ENCODE results near the gene GPR42.
"Not testable (repeated sequence)": the region's sequence is repeated elsewhere in the genome, so short reads cannot be mapped to it uniquely, and the experiment has no call there.

The GPR42 gene

DNA sequence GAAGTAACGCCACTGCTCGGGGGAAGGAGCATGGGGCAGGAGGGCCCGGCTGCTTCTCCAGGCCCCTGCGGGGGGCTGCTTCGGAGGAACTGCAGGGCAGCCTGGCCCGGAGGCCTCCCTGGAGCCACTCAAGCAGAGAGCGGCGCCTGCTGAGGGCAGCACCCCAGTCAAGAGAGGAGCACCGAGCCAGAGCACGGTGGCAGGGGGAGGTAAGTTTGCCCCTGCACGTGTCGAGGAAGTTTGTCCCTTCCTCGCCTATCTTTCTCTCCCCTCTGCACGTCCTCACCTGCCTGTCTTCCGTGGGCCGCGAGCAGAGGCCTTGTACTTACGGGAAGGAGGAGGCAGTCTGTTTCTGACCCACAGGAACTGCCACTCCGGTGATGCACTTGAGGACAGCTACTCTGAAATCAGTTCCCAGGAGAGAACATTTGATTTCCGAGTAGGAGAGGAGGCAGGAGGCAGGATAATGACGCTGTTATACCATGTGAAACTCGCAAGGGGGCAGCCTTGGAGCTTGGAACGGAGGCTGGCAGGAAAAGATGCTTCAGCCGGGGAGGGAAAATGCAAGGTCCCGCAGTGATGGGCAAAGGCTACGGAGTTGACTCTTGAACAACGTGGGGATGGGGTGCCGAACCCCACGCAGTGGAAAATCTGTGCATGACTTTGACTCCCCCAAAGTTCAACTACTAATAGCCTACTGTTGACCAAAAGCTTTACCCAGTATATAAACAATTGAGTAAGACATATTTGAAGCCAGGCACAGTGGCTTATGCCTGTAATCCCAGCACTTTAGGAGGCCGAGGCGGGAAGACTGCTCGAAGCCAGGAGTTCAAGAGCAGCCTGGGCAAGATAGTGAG lies 18.2 kb upstream of the GPR42 start:
- peak; percentile 82 for DNase-seq (ENCODE audit: extremely low spot score)
- POLR2A ChIA-PET = interaction anchor here (0.5 to 1.4 kb wide), 4 partner anchors 90 to 211 kb away, joined by 3 to 5 read pairs (median 4); partner anchors contain the start of gene ATP4A
- TF ChIP-seq CTCF (IDR thresholded peaks at IDR 0.05; ENCODE audit: control extremely low read depth, extremely low read depth, low read depth, missing control alignments) = peak; percentile 79
- CTCF ChIA-PET = interaction anchor here (0.8 to 7.2 kb wide), 46 partner anchors 9 to 239 kb away, joined by 3 to 125 read pairs (median 6); partner anchors contain the start of gene FFAR2

GRCh38 chr19:35353635-35354034 lies 17.2 kb upstream of the GPR42 start:
- POLR2A ChIA-PET = interaction anchor here (1.4 kb wide), 1 partner anchor 156 kb away, joined by 4 read pairs; no protein-coding TSS in a partner anchor
- no peak for TF ChIP-seq CTCF (IDR thresholded peaks at IDR 0.05; ENCODE audit: control extremely low read depth, extremely low read depth, low read depth, missing control alignments)
- CTCF ChIA-PET = interaction anchor here (0.8 to 7.2 kb wide), 42 partner anchors 8 to 238 kb away, joined by 3 to 125 read pairs (median 7); partner anchors contain the start of gene FFAR2
- DNase-seq (ENCODE audit: extremely low spot score) = peak; percentile 1

GRCh38 chr19:35354898-35355297 lies 16.0 kb upstream of the GPR42 start:
- ChIA-PET POLR2A (no interaction called here), CTCF (interaction anchor here (1.6 to 7.2 kb wide), 5 partner anchors 8 to 139 kb away, joined by 3 to 125 read pairs (median 27); partner anchors contain the start of gene FFAR1)
- TF ChIP-seq CTCF (IDR thresholded peaks at IDR 0.05; ENCODE audit: control extremely low read depth, extremely low read depth, low read depth, missing control alignments) = no peak
- peak; percentile 3 for DNase-seq (ENCODE audit: extremely low spot score)

- peak; percentile 9 for DNase-seq (ENCODE audit: extremely low spot score)
- no peak for TF ChIP-seq CTCF (IDR thresholded peaks at IDR 0.05; ENCODE audit: control extremely low read depth, extremely low read depth, low read depth, missing control alignments)
- ChIA-PET POLR2A (interaction anchor here (0.6 to 0.9 kb wide), 3 partner anchors 11 to 153 kb away, joined by 3 to 4 read pairs (median 3); no protein-coding TSS in a partner anchor), CTCF (interaction anchor here (1.5 to 7.2 kb wide), 8 partner anchors 9 to 153 kb away, joined by 3 to 125 read pairs (median 6); partner anchors contain the start of genes FFAR1 and KRTDAP)
These were observed 14.9 kb upstream of the GPR42 start for GRCh38 chr19:35355791-35356460.

DNA sequence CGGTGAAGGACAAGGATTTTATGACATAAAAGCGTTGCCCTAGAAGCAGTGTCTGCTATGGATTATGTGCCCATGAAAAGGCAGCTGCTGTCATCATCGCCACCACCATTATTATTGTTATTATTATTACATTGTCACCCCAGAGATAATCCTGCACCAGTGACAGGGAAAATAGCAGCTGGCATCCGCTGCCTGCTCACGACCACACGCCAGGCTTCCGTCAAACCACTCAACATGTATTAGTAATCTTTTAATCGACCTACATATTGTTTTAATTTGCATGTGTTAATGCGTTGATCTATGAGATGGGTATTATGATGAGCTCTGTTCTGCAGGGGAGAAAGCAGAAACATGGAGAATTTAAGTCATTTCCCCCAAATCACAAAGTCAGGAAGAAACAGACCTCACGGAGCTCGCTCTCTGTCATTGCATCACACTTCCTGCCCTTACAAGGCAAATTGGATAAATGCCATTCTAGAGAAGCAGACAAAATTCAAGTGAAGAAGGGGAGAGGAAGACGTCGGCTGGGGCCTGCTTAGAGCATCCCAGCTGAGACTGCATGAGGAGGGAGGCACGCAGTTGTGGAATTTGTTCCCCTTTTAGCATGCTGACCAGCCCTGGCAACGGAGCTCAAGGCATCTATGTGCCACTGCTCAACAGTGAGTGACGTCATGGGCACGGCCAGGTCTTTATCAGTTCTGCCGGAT lies 12.8 kb upstream of the GPR42 start, which contains the start of gene FFAR3:
Gene FFAR3, plus strand, starts transcription at position 594 of the 707 bp plus-strand sequence. CDS start 431 bp downstream, outside the sequence.
- ChIA-PET CTCF (interaction anchor here (0.9 to 7.2 kb wide), 10 partner anchors 17 to 151 kb away, joined by 3 to 125 read pairs (median 4); partner anchors contain the start of gene KRTDAP), POLR2A (interaction anchor here (1.0 kb wide), 1 partner anchor 10 kb away, joined by 4 read pairs; no protein-coding TSS in a partner anchor)
- TF ChIP-seq CTCF (IDR thresholded peaks at IDR 0.05; ENCODE audit: control extremely low read depth, extremely low read depth, low read depth, missing control alignments) = no peak
- peak; percentile 5 for DNase-seq (ENCODE audit: extremely low spot score)

DNA sequence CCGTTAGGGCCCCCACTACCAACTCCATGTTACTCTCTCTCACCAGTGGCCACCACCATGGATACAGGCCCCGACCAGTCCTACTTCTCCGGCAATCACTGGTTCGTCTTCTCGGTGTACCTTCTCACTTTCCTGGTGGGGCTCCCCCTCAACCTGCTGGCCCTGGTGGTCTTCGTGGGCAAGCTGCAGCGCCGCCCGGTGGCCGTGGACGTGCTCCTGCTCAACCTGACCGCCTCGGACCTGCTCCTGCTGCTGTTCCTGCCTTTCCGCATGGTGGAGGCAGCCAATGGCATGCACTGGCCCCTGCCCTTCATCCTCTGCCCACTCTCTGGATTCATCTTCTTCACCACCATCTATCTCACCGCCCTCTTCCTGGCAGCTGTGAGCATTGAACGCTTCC lies 12.0 kb upstream of the GPR42 start:
- DNase-seq (ENCODE audit: extremely low spot score); POLR2A ChIA-PET: not testable (repeated sequence)
- CTCF ChIA-PET = interaction anchor here (0.9 to 7.2 kb wide), 2 partner anchors 111 to 139 kb away, joined by 3 to 125 read pairs; no protein-coding TSS in a partner anchor

DNA sequence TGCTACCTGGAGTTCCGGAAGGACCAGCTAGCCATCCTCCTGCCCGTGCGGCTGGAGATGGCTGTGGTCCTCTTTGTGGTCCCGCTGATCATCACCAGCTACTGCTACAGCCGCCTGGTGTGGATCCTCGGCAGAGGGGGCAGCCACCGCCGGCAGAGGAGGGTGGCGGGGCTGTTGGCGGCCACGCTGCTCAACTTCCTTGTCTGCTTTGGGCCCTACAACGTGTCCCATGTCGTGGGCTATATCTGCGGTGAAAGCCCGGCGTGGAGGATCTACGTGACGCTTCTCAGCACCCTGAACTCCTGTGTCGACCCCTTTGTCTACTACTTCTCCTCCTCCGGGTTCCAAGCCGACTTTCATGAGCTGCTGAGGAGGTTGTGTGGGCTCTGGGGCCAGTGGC lies 11.5 kb upstream of the GPR42 start:
- CTCF ChIA-PET; DNase-seq (ENCODE audit: extremely low spot score); POLR2A ChIA-PET: not testable (repeated sequence)

- DNase-seq (ENCODE audit: extremely low spot score); POLR2A ChIA-PET; CTCF ChIA-PET: not testable (repeated sequence)
These were observed 10.8 kb upstream of the GPR42 start for GRCh38 chr19:35360081-35360480.
